Duodenal mucosa (tissue), 2 donors: ENCODE data around the gene GLS.
A peak's percentile ranks its signal among the peaks of the same experiment; 100 is the strongest.

Source experiments
- H3K27ac ChIP-seq: one replicate; pipeline ENCODE4 v1.7.0; 2013; ENCODE audit warnings: low read depth, low read length
- H3K27me3 ChIP-seq, 2 donors: one replicate each; pipeline ENCODE4 v1.7.0; 2013; ENCODE audit warnings: low read length in 2 of 2, control low read depth in 1 of 2; ENCODE audit not compliant: insufficient read depth in 2 of 2, control insufficient read depth in 1 of 2
- H3K36me3 ChIP-seq, 2 donors: one replicate each; pipeline ENCODE4 v1.7.0; 2013; ENCODE audit warnings: low read length in 2 of 2, control low read depth in 1 of 2; ENCODE audit not compliant: insufficient read depth in 2 of 2, control insufficient read depth in 1 of 2
- H3K4me1 ChIP-seq, 2 donors: one replicate each; pipeline ENCODE4 v1.7.0; 2013; ENCODE audit warnings: low read length in 2 of 2, control low read depth in 1 of 2; ENCODE audit not compliant: insufficient read depth in 2 of 2, control insufficient read depth in 1 of 2
- H3K4me3 ChIP-seq, 2 donors: one replicate each; pipeline ENCODE4 v1.7.0; 2013; ENCODE audit warnings: low read length in 2 of 2, low read depth in 1 of 2
- H3K9ac ChIP-seq, 2 donors: one replicate each; pipeline ENCODE4 v1.7.0; 2013; ENCODE audit warnings: low read length in 2 of 2, low read depth in 1 of 2
- H3K9me3 ChIP-seq, 2 donors: one replicate each; pipeline ENCODE4 v1.7.0; 2013; ENCODE audit warnings: low read length in 2 of 2, control low read depth in 1 of 2; ENCODE audit not compliant: control insufficient read depth in 1 of 2

GLS gene

GRCh38 chr2:190922376-190922775 is 41.8 kb downstream of the GLS start:
- H3K27me3 ChIP-seq = no peaks in the 10 kb centered on the region
- H3K9me3 ChIP-seq = no peaks in the 10 kb centered on the region
- H3K4me1 ChIP-seq = peaks cover 6 to 18% of the 10 kb centered on the region in 2 donors
- H3K36me3 ChIP-seq = peaks cover 26 to 70% of the 10 kb centered on the region in 2 donors
- H3K27ac ChIP-seq = no peak overlapping the region
- no peak overlapping the region for H3K4me3 ChIP-seq
- no peak overlapping the region for H3K9ac ChIP-seq

GRCh38 chr2:190927301-190927700 is 46.7 kb downstream of the GLS start:
- Histone ChIP-seq H3K27me3 (no peaks in the 10 kb centered on the region), H3K4me1 (peaks cover 6 to 18% of the 10 kb centered on the region in 2 donors), H3K4me3 (no peak overlapping the region), H3K9ac (no peak overlapping the region), H3K36me3 (peaks cover 35 to 52% of the 10 kb centered on the region in 2 donors), H3K27ac (peak overlapping the region; percentile 40), H3K9me3 (no peaks in the 10 kb centered on the region)

- no peak overlapping the region for H3K27ac ChIP-seq
- no peaks in the 10 kb centered on the region for H3K9me3 ChIP-seq
- no peaks in the 10 kb centered on the region for H3K27me3 ChIP-seq
- H3K36me3 ChIP-seq = peaks cover 21 to 37% of the 10 kb centered on the region in 2 donors
- H3K4me1 ChIP-seq = peaks cover 6 to 11% of the 10 kb centered on the region in 2 donors
- no peak overlapping the region for H3K9ac ChIP-seq
- no peak overlapping the region for H3K4me3 ChIP-seq
These were observed 49.3 kb downstream of the GLS start for GRCh38 chr2:190929919-190930318.

GRCh38 chr2:190930411-190930810 is 49.8 kb downstream of the GLS start:
- no peak overlapping the region for H3K27ac ChIP-seq
- H3K27me3 ChIP-seq = no peaks in the 10 kb centered on the region
- H3K9ac ChIP-seq = no peak overlapping the region
- H3K9me3 ChIP-seq = no peaks in the 10 kb centered on the region
- H3K4me1 ChIP-seq = peaks cover 6 to 11% of the 10 kb centered on the region in 2 donors
- H3K36me3 ChIP-seq = peaks cover 18 to 32% of the 10 kb centered on the region in 2 donors
- no peak overlapping the region for H3K4me3 ChIP-seq

GRCh38 chr2:190932514-190932913 is 51.9 kb downstream of the GLS start:
- peaks cover 0 to 3% of the 10 kb centered on the region in 2 donors for H3K4me1 ChIP-seq
- H3K9ac ChIP-seq = no peak overlapping the region
- H3K4me3 ChIP-seq = no peak overlapping the region
- H3K27me3 ChIP-seq = no peaks in the 10 kb centered on the region
- H3K9me3 ChIP-seq = no peaks in the 10 kb centered on the region
- H3K36me3 ChIP-seq = peaks cover 14 to 20% of the 10 kb centered on the region in 2 donors
- no peak overlapping the region for H3K27ac ChIP-seq

- Histone ChIP-seq H3K4me1 (no peaks in the 10 kb centered on the region), H3K9me3 (no peaks in the 10 kb centered on the region), H3K27me3 (no peaks in the 10 kb centered on the region), H3K27ac (no peak overlapping the region), H3K36me3 (peaks cover 14 to 20% of the 10 kb centered on the region in 2 donors), H3K4me3 (no peak overlapping the region), H3K9ac (no peak overlapping the region)
These were observed 52.7 kb downstream of the GLS start for GRCh38 chr2:190933361-190933760.

GRCh38 chr2:190935054-190935453 is 54.4 kb downstream of the GLS start:
- Histone ChIP-seq H3K27me3 (no peaks in the 10 kb centered on the region), H3K4me1 (no peaks in the 10 kb centered on the region), H3K9ac (no peak overlapping the region), H3K9me3 (no peaks in the 10 kb centered on the region), H3K36me3 (peaks cover 14 to 18% of the 10 kb centered on the region in 2 donors), H3K27ac (no peak overlapping the region), H3K4me3 (no peak overlapping the region)

GRCh38 chr2:190938771-190939335 is 58.2 kb downstream of the GLS start:
- Histone ChIP-seq H3K36me3 (peaks cover 0 to 5% of the 10 kb centered on the region in 2 donors), H3K27me3 (no peaks in the 10 kb centered on the region), H3K4me3 (no peak overlapping the region), H3K9ac (no peak overlapping the region), H3K27ac (no peak overlapping the region), H3K9me3 (no peaks in the 10 kb centered on the region), H3K4me1 (peaks cover 2 to 4% of the 10 kb centered on the region in 2 donors)

GRCh38 chr2:190940454-190940853 is 59.8 kb downstream of the GLS start:
- H3K27ac ChIP-seq = no peak overlapping the region
- H3K36me3 ChIP-seq = no peaks in the 10 kb centered on the region
- H3K4me3 ChIP-seq = no peak overlapping the region
- no peaks in the 10 kb centered on the region for H3K9me3 ChIP-seq
- no peaks in the 10 kb centered on the region for H3K27me3 ChIP-seq
- peaks cover 2 to 4% of the 10 kb centered on the region in 2 donors for H3K4me1 ChIP-seq
- no peak overlapping the region for H3K9ac ChIP-seq

GRCh38 chr2:190941571-190941970 is 61.0 kb downstream of the GLS start:
- H3K27me3 ChIP-seq = no peaks in the 10 kb centered on the region
- H3K9me3 ChIP-seq = no peaks in the 10 kb centered on the region
- no peak overlapping the region for H3K4me3 ChIP-seq
- H3K27ac ChIP-seq = no peak overlapping the region
- no peaks in the 10 kb centered on the region for H3K36me3 ChIP-seq
- no peak overlapping the region for H3K9ac ChIP-seq
- peaks cover 4 to 7% of the 10 kb centered on the region in 2 donors for H3K4me1 ChIP-seq
